GM18511 (cell line): ENCODE measurements around the gene COL5A3.

ENCODE experiments used
- ATAC-seq: cut with Tn5 transposase; IDR thresholded peaks from one replicate; pipeline ENCODE4 v1.9.1; 2021; ENCODE audit warnings: mild to moderate bottlenecking, moderate library complexity; ENCODE audit not compliant: unreplicated experiment

The COL5A3 gene

GRCh38 chr19:10011974-10012373, 1.7 kb upstream of the COL5A3 start:
- no peak for ATAC-seq

GRCh38 chr19:10010939-10011338, 635 bp upstream of the COL5A3 start:
- ATAC-seq = no peak

- no peak for ATAC-seq
These were observed 535 bp downstream of the COL5A3 start for GRCh38 chr19:10009714-10010224.

- ATAC-seq = no peak
These were observed 2.0 kb downstream of the COL5A3 start for GRCh38 chr19:10008184-10008765.

- no peak for ATAC-seq
These were observed 2.7 kb downstream of the COL5A3 start for GRCh38 chr19:10007371-10008183.

GRCh38 chr19:10006752-10007323, 3.5 kb downstream of the COL5A3 start:
- no peak for ATAC-seq

- no peak for ATAC-seq
These were observed 4.0 kb downstream of the COL5A3 start for GRCh38 chr19:10006335-10006708.

GRCh38 chr19:10005632-10006334, 4.5 kb downstream of the COL5A3 start:
- no peak for ATAC-seq

GRCh38 chr19:10004617-10005016, 5.7 kb downstream of the COL5A3 start:
- no peak for ATAC-seq

- ATAC-seq = no peak
These were observed 7.0 kb downstream of the COL5A3 start for GRCh38 chr19:10003271-10003670.

- ATAC-seq = no peak
These were observed 8.4 kb downstream of the COL5A3 start for GRCh38 chr19:10001899-10002298.

- no peak for ATAC-seq
These were observed 10.0 kb downstream of the COL5A3 start for GRCh38 chr19:10000171-10000826.

GRCh38 chr19:9996541-9996940, 13.8 kb downstream of the COL5A3 start:
- no peak for ATAC-seq

- no peak for ATAC-seq
These were observed 14.3 kb downstream of the COL5A3 start for GRCh38 chr19:9995999-9996398.

- no peak for ATAC-seq
These were observed 15.2 kb downstream of the COL5A3 start for GRCh38 chr19:9995084-9995483.

GRCh38 chr19:9991425-9992191, 18.7 kb downstream of the COL5A3 start:
- ATAC-seq = no peak

GRCh38 chr19:9989504-9989903, 20.8 kb downstream of the COL5A3 start:
- ATAC-seq = no peak

- no peak for ATAC-seq
These were observed 23.5 kb downstream of the COL5A3 start for GRCh38 chr19:9986787-9987281.

- ATAC-seq = no peak
These were observed 28.7 kb downstream of the COL5A3 start for GRCh38 chr19:9981406-9982260.
